Immature natural killer cell (primary cell): ENCODE measurements around the gene DGKZ. TPM values are rescaled to one million over a fixed set of nuclear protein-coding genes. Genes with fewer than 3 reads are reported as not detected.

ENCODE experiments used
- DNase-seq, 3 donors: peaks; one replicate each; pipeline ENCODE4 v3.0.0; 2022; ENCODE audit warnings: mixed read lengths in 1 of 3
- H3K27ac Mint-ChIP-seq, 6 donors: one replicate each; pipeline ENCODE4 v1.8.0; 2020; ENCODE audit warnings: mixed read lengths in 6 of 6, mild to moderate bottlenecking in 5 of 6, inconsistent platforms in 4 of 6, moderate library complexity in 3 of 6
- H3K27me3 Mint-ChIP-seq, 3 donors: one replicate each; pipeline ENCODE4 v1.8.0; 2020 to 2021; ENCODE audit warnings: low read depth in 3 of 3, mild to moderate bottlenecking in 3 of 3, mixed read lengths in 3 of 3, moderate library complexity in 3 of 3, inconsistent platforms in 1 of 3
- H3K36me3 Mint-ChIP-seq, 3 donors: one replicate each; pipeline ENCODE4 v1.8.0; 2020; ENCODE audit warnings: mixed read lengths in 3 of 3, inconsistent platforms in 2 of 3, mild to moderate bottlenecking in 2 of 3
- H3K4me1 Mint-ChIP-seq, 2 donors: one replicate each; pipeline ENCODE4 v1.8.0; 2020; ENCODE audit warnings: inconsistent platforms in 2 of 2, mild to moderate bottlenecking in 2 of 2, mixed read lengths in 2 of 2, moderate library complexity in 1 of 2
- H3K4me3 Mint-ChIP-seq, 5 donors: one replicate each; pipeline ENCODE4 v1.8.0; 2020; ENCODE audit warnings: mild to moderate bottlenecking in 5 of 5, mixed read lengths in 5 of 5, inconsistent platforms in 3 of 5, moderate library complexity in 3 of 5
- H3K9me3 Mint-ChIP-seq, 6 donors: one replicate each; pipeline ENCODE4 v1.8.0; 2020; ENCODE audit warnings: mild to moderate bottlenecking in 6 of 6, mixed read lengths in 6 of 6, inconsistent platforms in 4 of 6, moderate library complexity in 3 of 6
- polyA plus RNA-seq, 3 donors: library from polyadenylated mRNA; unstranded; fragments of 300-500 nt; fragmentation: Illumina TruSeq; gene quantifications; one replicate each; pipeline ENCODE4 v1.2.3, GENCODE V29; 2021

The DGKZ gene
- polyA plus RNA-seq, 3 donors from 2014 or later, result 40.7 to 120 (median 63.6) TPM

GRCh38 chr11:46360878-46361277 is 13.6 kb downstream of the DGKZ start:
- DNase-seq, result no peak
- Mint-ChIP-seq H3K4me3 (peak overlapping the region; percentile 83 to 94 (median 85)), H3K27ac (peak overlapping the region; percentile 85 to 95 (median 92)), H3K4me1 (peaks cover 89 to 91% of the 10 kb centered on the region in 2 donors), H3K9me3 (no peaks in the 10 kb centered on the region), H3K27me3 (peaks cover 1 to 8% (median 4%) of the 10 kb centered on the region in 3 donors), H3K36me3 (no peaks in the 10 kb centered on the region)

- Mint-ChIP-seq H3K27me3 (peaks cover 1 to 8% (median 4%) of the 10 kb centered on the region in 3 donors), H3K36me3 (no peaks in the 10 kb centered on the region), H3K9me3 (no peaks in the 10 kb centered on the region), H3K4me3 (peak overlapping the region; percentile 83 to 94 (median 85)), H3K27ac (peak overlapping the region; percentile 85 to 95 (median 92)), H3K4me1 (peaks cover 84 to 86% of the 10 kb centered on the region in 2 donors)
- peak; percentile 62 to 68 (median 65) for DNase-seq
These were observed 14.3 kb downstream of the DGKZ start for GRCh38 chr11:46361283-46362155.

GRCh38 chr11:46362156-46363030 is 15.1 kb downstream of the DGKZ start:
- no peak for DNase-seq
- Mint-ChIP-seq H3K4me1 (peaks cover 79 to 80% of the 10 kb centered on the region in 2 donors), H3K27me3 (peaks cover 1 to 8% (median 4%) of the 10 kb centered on the region in 3 donors), H3K27ac (peak overlapping the region; percentile 70 to 93 (median 86)), H3K9me3 (no peaks in the 10 kb centered on the region), H3K4me3 (peak overlapping the region; percentile 79 to 94 (median 85)), H3K36me3 (no peaks in the 10 kb centered on the region)

GRCh38 chr11:46363031-46363407 is 15.8 kb downstream of the DGKZ start:
- Mint-ChIP-seq H3K36me3 (no peaks in the 10 kb centered on the region), H3K9me3 (no peaks in the 10 kb centered on the region), H3K4me3 (peak overlapping the region; percentile 79 to 94 (median 83)), H3K27me3 (peaks cover 1 to 8% (median 4%) of the 10 kb centered on the region in 3 donors), H3K4me1 (peaks cover 75 to 79% of the 10 kb centered on the region in 2 donors), H3K27ac (peak overlapping the region; percentile 70 to 93 (median 86))
- DNase-seq, result peak in 1 of 3 donors; percentile 26

- Mint-ChIP-seq H3K4me3 (peak overlapping the region in 3 of 5 donors; percentile 51 to 86 (median 83)), H3K27ac (peak overlapping the region in 5 of 6 donors; percentile 55 to 87 (median 85)), H3K27me3 (peaks cover 1 to 8% (median 5%) of the 10 kb centered on the region in 3 donors), H3K4me1 (peaks cover 75 to 79% of the 10 kb centered on the region in 2 donors), H3K36me3 (peaks cover 0 to 4% (median 0%) of the 10 kb centered on the region in 3 donors), H3K9me3 (no peaks in the 10 kb centered on the region)
- no peak for DNase-seq
These were observed 16.3 kb downstream of the DGKZ start for GRCh38 chr11:46363455-46364005.

- Mint-ChIP-seq H3K27me3 (peaks cover 1 to 9% (median 6%) of the 10 kb centered on the region in 3 donors), H3K36me3 (peaks cover 0 to 6% (median 0%) of the 10 kb centered on the region in 3 donors), H3K27ac (peak overlapping the region; percentile 25 to 85 (median 76)), H3K9me3 (no peaks in the 10 kb centered on the region), H3K4me3 (peak overlapping the region in 4 of 5 donors; percentile 42 to 66 (median 54)), H3K4me1 (peaks cover 72 to 78% of the 10 kb centered on the region in 2 donors)
- DNase-seq, result no peak
These were observed 16.8 kb downstream of the DGKZ start for GRCh38 chr11:46364056-46364455.

GRCh38 chr11:46364791-46365190 is 17.5 kb downstream of the DGKZ start:
- H3K36me3 Mint-ChIP-seq, result peaks cover 0 to 11% (median 4%) of the 10 kb centered on the region in 3 donors
- H3K27me3 Mint-ChIP-seq, result peaks cover 1 to 12% (median 6%) of the 10 kb centered on the region in 3 donors
- peak overlapping the region in 3 of 5 donors; percentile 21 to 57 (median 50) for H3K4me3 Mint-ChIP-seq
- no peak for DNase-seq
- H3K4me1 Mint-ChIP-seq, result peaks cover 75 to 76% of the 10 kb centered on the region in 2 donors
- no peaks in the 10 kb centered on the region for H3K9me3 Mint-ChIP-seq
- peak overlapping the region; percentile 55 to 88 (median 80) for H3K27ac Mint-ChIP-seq

GRCh38 chr11:46366260-46366659 is 19.0 kb downstream of the DGKZ start:
- Mint-ChIP-seq H3K27ac (peak overlapping the region in 2 of 6 donors; percentile 45 to 80), H3K4me1 (peaks cover 61 to 66% of the 10 kb centered on the region in 2 donors), H3K9me3 (no peaks in the 10 kb centered on the region), H3K27me3 (peaks cover 1 to 13% (median 5%) of the 10 kb centered on the region in 3 donors), H3K4me3 (no peak overlapping the region), H3K36me3 (peaks cover 0 to 15% (median 7%) of the 10 kb centered on the region in 3 donors)
- DNase-seq, result no peak

GRCh38 chr11:46366661-46367161 is 19.4 kb downstream of the DGKZ start:
- H3K27ac Mint-ChIP-seq, result peak overlapping the region in 2 of 6 donors; percentile 5 to 45
- H3K9me3 Mint-ChIP-seq, result no peaks in the 10 kb centered on the region
- no peak for DNase-seq
- H3K36me3 Mint-ChIP-seq, result peaks cover 0 to 18% (median 7%) of the 10 kb centered on the region in 3 donors
- H3K4me3 Mint-ChIP-seq, result peak overlapping the region in 1 of 5 donors; percentile 13
- H3K4me1 Mint-ChIP-seq, result peaks cover 56 to 61% of the 10 kb centered on the region in 2 donors
- H3K27me3 Mint-ChIP-seq, result peaks cover 1 to 11% (median 4%) of the 10 kb centered on the region in 3 donors

GRCh38 chr11:46367244-46367915 is 20.1 kb downstream of the DGKZ start:
- DNase-seq, result peak; percentile 71 to 78 (median 72)
- Mint-ChIP-seq H3K36me3 (peaks cover 0 to 18% (median 7%) of the 10 kb centered on the region in 3 donors), H3K9me3 (no peaks in the 10 kb centered on the region), H3K4me1 (peaks cover 50 to 55% of the 10 kb centered on the region in 2 donors), H3K27ac (peak overlapping the region in 2 of 6 donors; percentile 5 to 64), H3K4me3 (peak overlapping the region in 1 of 5 donors; percentile 52), H3K27me3 (peaks cover 1 to 10% (median 4%) of the 10 kb centered on the region in 3 donors)

GRCh38 chr11:46367916-46368267 is 20.6 kb downstream of the DGKZ start:
- no peak overlapping the region for H3K4me3 Mint-ChIP-seq
- H3K27me3 Mint-ChIP-seq, result peaks cover 1 to 10% (median 4%) of the 10 kb centered on the region in 3 donors
- peaks cover 45 to 49% of the 10 kb centered on the region in 2 donors for H3K4me1 Mint-ChIP-seq
- no peak for DNase-seq
- H3K9me3 Mint-ChIP-seq, result no peaks in the 10 kb centered on the region
- peaks cover 0 to 18% (median 7%) of the 10 kb centered on the region in 3 donors for H3K36me3 Mint-ChIP-seq
- no peak overlapping the region for H3K27ac Mint-ChIP-seq

- no peaks in the 10 kb centered on the region for H3K9me3 Mint-ChIP-seq
- H3K4me3 Mint-ChIP-seq, result no peak overlapping the region
- peaks cover 29 to 32% of the 10 kb centered on the region in 2 donors for H3K4me1 Mint-ChIP-seq
- peaks cover 0 to 10% (median 4%) of the 10 kb centered on the region in 3 donors for H3K27me3 Mint-ChIP-seq
- H3K27ac Mint-ChIP-seq, result no peak overlapping the region
- DNase-seq, result no peak
- H3K36me3 Mint-ChIP-seq, result peaks cover 0 to 18% (median 7%) of the 10 kb centered on the region in 3 donors
These were observed 22.3 kb downstream of the DGKZ start for GRCh38 chr11:46369458-46370152.
